NCI-H82 treated with DMSO at 0.1 percent for 48 hours (cell line): ENCODE measurements around the gene UNC13B.

Source experiments
- DNase-seq: peaks from one replicate; lab custom pipeline; 2025; ENCODE audit not compliant: unreplicated experiment; lab: John Stamatoyannopoulos, UW

The UNC13B gene

GRCh38 chr9:35272989-35273388 is 111.2 kb downstream of the UNC13B start:
- DNase-seq: no peak

GRCh38 chr9:35273591-35273990 is 111.8 kb downstream of the UNC13B start:
- no peak for DNase-seq

- DNase-seq: no peak
Observed at GRCh38 chr9:35274993-35275392, 113.2 kb downstream of the UNC13B start.

GRCh38 chr9:35277171-35277520 is 115.3 kb downstream of the UNC13B start:
- no peak for DNase-seq

- DNase-seq: no peak
Observed at GRCh38 chr9:35277628-35278359, 116.0 kb downstream of the UNC13B start.

GRCh38 chr9:35279946-35280345 is 118.1 kb downstream of the UNC13B start:
- no peak for DNase-seq

- no peak for DNase-seq
Observed at GRCh38 chr9:35280399-35280798, 118.6 kb downstream of the UNC13B start.

GRCh38 chr9:35285731-35286130 is 123.9 kb downstream of the UNC13B start:
- DNase-seq: no peak

GRCh38 chr9:35286381-35286780 is 124.6 kb downstream of the UNC13B start:
- no peak for DNase-seq

- no peak for DNase-seq
Observed at GRCh38 chr9:35287987-35288632, 126.3 kb downstream of the UNC13B start.

- no peak for DNase-seq
Observed at GRCh38 chr9:35288778-35289177, 127.0 kb downstream of the UNC13B start.

GRCh38 chr9:35293376-35293964 is 131.7 kb downstream of the UNC13B start:
- no peak for DNase-seq

GRCh38 chr9:35294066-35294465 is 132.3 kb downstream of the UNC13B start:
- no peak for DNase-seq

- no peak for DNase-seq
Observed at GRCh38 chr9:35294556-35294955, 132.7 kb downstream of the UNC13B start.

GRCh38 chr9:35295369-35296036 is 133.7 kb downstream of the UNC13B start:
- no peak for DNase-seq

GRCh38 chr9:35303567-35303966 is 141.8 kb downstream of the UNC13B start:
- no peak for DNase-seq

- no peak for DNase-seq
Observed at GRCh38 chr9:35306283-35306682, 144.5 kb downstream of the UNC13B start.

GRCh38 chr9:35308316-35308715 is 146.5 kb downstream of the UNC13B start:
- no peak for DNase-seq

GRCh38 chr9:35311891-35312639 is 150.3 kb downstream of the UNC13B start:
- no peak for DNase-seq

GRCh38 chr9:35313460-35313859 is 151.7 kb downstream of the UNC13B start:
- DNase-seq: no peak

GRCh38 chr9:35313916-35314315 is 152.1 kb downstream of the UNC13B start:
- no peak for DNase-seq
